Endodermal cell (in vitro differentiated cells): Measurements from ENCODE around the gene CDS2. TPM values are rescaled to one million over a fixed set of nuclear protein-coding genes. Genes with fewer than 3 reads are reported as not detected.
A peak's percentile ranks its signal among the peaks of the same experiment; 100 is the strongest.

Experiments used
- DNase-seq: peaks from one replicate; pipeline ENCODE4 v3.0.0-alpha.2; 2017
- H3K27ac ChIP-seq: 2 replicates; pipeline ENCODE4 v1.5.1; 2013; ENCODE audit warnings: mild to moderate bottlenecking, low read depth, low read length, moderate library complexity
- H3K27me3 ChIP-seq: 2 replicates; pipeline ENCODE4 v1.6.1; 2013; ENCODE audit warnings: mild to moderate bottlenecking, low read length, moderate library complexity; ENCODE audit not compliant: insufficient read depth, control insufficient read depth, poor library complexity, severe bottlenecking
- H3K36me3 ChIP-seq: 2 replicates; pipeline ENCODE4 v1.7.0; 2013; ENCODE audit warnings: mild to moderate bottlenecking, low read length, moderate library complexity; ENCODE audit not compliant: control insufficient read depth, insufficient read depth
- H3K4me1 ChIP-seq: one replicate; pipeline ENCODE4 v1.7.0; 2013; ENCODE audit warnings: low read length; ENCODE audit not compliant: control insufficient read depth, insufficient read depth
- H3K4me3 ChIP-seq: 2 replicates; pipeline ENCODE4 v1.5.1; 2013; ENCODE audit warnings: mild to moderate bottlenecking, low read length, moderate library complexity
- H3K9ac ChIP-seq: 2 replicates; pipeline ENCODE4 v1.6.1; 2013; ENCODE audit warnings: mild to moderate bottlenecking, low read length, moderate library complexity; ENCODE audit not compliant: poor library complexity, severe bottlenecking; ENCODE audit errors: extremely low read depth
- H3K9me3 ChIP-seq: 2 replicates; pipeline ENCODE4 v1.6.1; 2013; ENCODE audit warnings: mild to moderate bottlenecking, low read length, moderate library complexity; ENCODE audit not compliant: control insufficient read depth
- H3K27ac Mint-ChIP-seq: 2 replicates; pipeline ENCODE4 v1.8.0; 2020; ENCODE audit warnings: mixed read lengths
- H3K27me3 Mint-ChIP-seq: 2 replicates; pipeline ENCODE4 v1.8.0; 2021; ENCODE audit warnings: mild to moderate bottlenecking, mixed read lengths; ENCODE audit not compliant: insufficient read depth
- H3K36me3 Mint-ChIP-seq: 2 replicates; pipeline ENCODE4 v1.8.0; 2020; ENCODE audit warnings: low read depth, mixed read lengths
- H3K4me1 Mint-ChIP-seq: 2 replicates; pipeline ENCODE4 v1.8.0; 2020; ENCODE audit warnings: mixed read lengths
- H3K4me3 Mint-ChIP-seq: 2 replicates; pipeline ENCODE4 v1.8.0; 2020; ENCODE audit warnings: mild to moderate bottlenecking, moderate library complexity, mixed read lengths
- H3K9me3 Mint-ChIP-seq: 2 replicates; pipeline ENCODE4 v1.8.0; 2020; ENCODE audit warnings: mild to moderate bottlenecking, mixed read lengths
- WGBS, 2 experiments: methylation state at CpG; one replicate each; pipeline versions ENCODE4 v1.1.5 to v1.1.7; 2013; ENCODE audit warnings: missing lambda C conversion rate in 2 of 2, mixed read lengths in 1 of 2; ENCODE audit not compliant: insufficient coverage in 1 of 2, insufficient read length in 1 of 2; 5-methylcytosine and 5-hydroxymethylcytosine counted together
- total RNA-seq, 2 donors: library from RNA; stranded (reverse); fragmentation: NEBNext Ultra II Directional in 1 of 2; extraction: Animal tissue kit (Norgen Biotek cat#: 25700) in 1 of 2; gene quantifications; 2 replicates in 1 of 2; 3 replicates in 1 of 2; pipeline ENCODE4 v1.2.1, GENCODE V29; 2021
- TF ChIP-seq, protein P1 (sequence below): fragments of 200-600 bp; sonication (generic); conservative IDR thresholded peaks from 2 replicates; pipeline ENCODE4 v1.5.0; 2021; ENCODE audit warnings: antibody characterized with exemption, mild to moderate bottlenecking

CDS2 gene
- total RNA-seq, 2 donors from 2014 or later = 66.8 to 77.1 TPM

- TF ChIP-seq, protein P1, sequence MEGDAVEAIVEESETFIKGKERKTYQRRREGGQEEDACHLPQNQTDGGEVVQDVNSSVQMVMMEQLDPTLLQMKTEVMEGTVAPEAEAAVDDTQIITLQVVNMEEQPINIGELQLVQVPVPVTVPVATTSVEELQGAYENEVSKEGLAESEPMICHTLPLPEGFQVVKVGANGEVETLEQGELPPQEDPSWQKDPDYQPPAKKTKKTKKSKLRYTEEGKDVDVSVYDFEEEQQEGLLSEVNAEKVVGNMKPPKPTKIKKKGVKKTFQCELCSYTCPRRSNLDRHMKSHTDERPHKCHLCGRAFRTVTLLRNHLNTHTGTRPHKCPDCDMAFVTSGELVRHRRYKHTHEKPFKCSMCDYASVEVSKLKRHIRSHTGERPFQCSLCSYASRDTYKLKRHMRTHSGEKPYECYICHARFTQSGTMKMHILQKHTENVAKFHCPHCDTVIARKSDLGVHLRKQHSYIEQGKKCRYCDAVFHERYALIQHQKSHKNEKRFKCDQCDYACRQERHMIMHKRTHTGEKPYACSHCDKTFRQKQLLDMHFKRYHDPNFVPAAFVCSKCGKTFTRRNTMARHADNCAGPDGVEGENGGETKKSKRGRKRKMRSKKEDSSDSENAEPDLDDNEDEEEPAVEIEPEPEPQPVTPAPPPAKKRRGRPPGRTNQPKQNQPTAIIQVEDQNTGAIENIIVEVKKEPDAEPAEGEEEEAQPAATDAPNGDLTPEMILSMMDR = peak; percentile 96
- Mint-ChIP-seq H3K36me3 (peaks cover 63% of the 10 kb centered on the region), H3K27me3 (no peaks in the 10 kb centered on the region), H3K4me3 (no peak overlapping the region), H3K4me1 (no peaks in the 10 kb centered on the region), H3K27ac (no peak overlapping the region), H3K9me3 (no peaks in the 10 kb centered on the region)
- no peaks in the 10 kb centered on the region for H3K9me3 ChIP-seq
- DNase-seq = peak; percentile 89
- no peak overlapping the region for H3K9ac ChIP-seq
- H3K36me3 ChIP-seq = peaks cover 88% of the 10 kb centered on the region
- no peak overlapping the region for H3K4me3 ChIP-seq
- no peaks in the 10 kb centered on the region for H3K27me3 ChIP-seq
- no peak overlapping the region for H3K27ac ChIP-seq
- WGBS, 2 experiments = 35 to 51% methylated on average over 5 to 9 of the region's 9 CpGs
- no peaks in the 10 kb centered on the region for H3K4me1 ChIP-seq
These were observed 26.0 kb upstream of the CDS2 start for GRCh38 chr20:5100684-5101347.

- Histone ChIP-seq H3K4me1 (no peaks in the 10 kb centered on the region), H3K36me3 (peaks cover 82% of the 10 kb centered on the region), H3K27ac (no peak overlapping the region), H3K9ac (no peak overlapping the region), H3K4me3 (no peak overlapping the region), H3K27me3 (no peaks in the 10 kb centered on the region), H3K9me3 (no peaks in the 10 kb centered on the region)
- no peak for DNase-seq
- Mint-ChIP-seq H3K4me3 (no peak overlapping the region), H3K9me3 (no peaks in the 10 kb centered on the region), H3K4me1 (no peaks in the 10 kb centered on the region), H3K27me3 (no peaks in the 10 kb centered on the region), H3K36me3 (peaks cover 64% of the 10 kb centered on the region), H3K27ac (no peak overlapping the region)
- TF ChIP-seq, protein P1 = no peak
- WGBS, 2 experiments = 92 to 100% methylated on average over 1 to 2 of the region's 2 CpGs
These were observed 22.3 kb upstream of the CDS2 start for GRCh38 chr20:5104479-5104878.

DNA sequence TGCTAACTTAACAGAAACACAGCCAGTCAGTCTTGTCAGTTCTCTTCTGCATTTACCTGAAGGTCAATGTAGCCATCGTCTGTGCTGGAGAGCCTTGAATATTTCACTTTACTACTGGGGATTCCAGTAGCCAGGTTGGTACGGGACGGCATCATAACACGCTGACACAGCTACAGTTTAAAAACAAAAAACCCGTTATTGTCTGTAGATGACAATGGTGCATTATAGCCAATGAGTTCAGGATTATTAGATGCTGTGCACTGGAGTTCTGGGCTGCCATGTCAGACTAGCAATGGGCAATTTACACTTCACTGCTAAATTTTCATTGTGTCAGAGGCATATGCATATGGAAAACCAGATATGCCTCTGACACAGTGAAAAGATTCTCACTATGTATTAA lies 17.5 kb upstream of the CDS2 start:
- TF ChIP-seq, protein P1 = no peak
- Histone ChIP-seq H3K9ac (no peak overlapping the region), H3K4me1 (no peaks in the 10 kb centered on the region), H3K36me3 (peaks cover 53% of the 10 kb centered on the region), H3K27ac (no peak overlapping the region), H3K4me3 (no peak overlapping the region), H3K27me3 (no peaks in the 10 kb centered on the region), H3K9me3 (no peaks in the 10 kb centered on the region)
- 92 to 95% methylated on average over 3 to 5 of the region's 5 CpGs for WGBS, 2 experiments
- DNase-seq = no peak
- Mint-ChIP-seq H3K9me3 (no peaks in the 10 kb centered on the region), H3K36me3 (peaks cover 42% of the 10 kb centered on the region), H3K27me3 (no peaks in the 10 kb centered on the region), H3K4me3 (no peak overlapping the region), H3K27ac (no peak overlapping the region), H3K4me1 (peaks cover 7% of the 10 kb centered on the region)
